GM21619 (cell line): Measurements from ENCODE around the gene TRIM25.
"Not testable (repeated sequence)": the region's sequence is repeated elsewhere in the genome, so short reads cannot be mapped to it uniquely, and the experiment has no call there.

Experiments
- ATAC-seq: cut with Tn5 transposase; IDR thresholded peaks from one replicate; pipeline ENCODE4 v1.9.1; 2021; ENCODE audit not compliant: unreplicated experiment

Gene TRIM25

GRCh38 chr17:56913867-56914580 is at the start of gene TRIM25:
TSS of gene TRIM25 (minus strand) at chr17:56914049. CDS start at chr17:56913988, 61 bp downstream.
- ATAC-seq: peak; percentile 67

- ATAC-seq: peak; percentile 97
Observed at GRCh38 chr17:56960596-56961538, 47.0 kb upstream of the TRIM25 start, which contains the start of gene COIL. TSS of gene COIL (minus strand) at chr17:56961050. CDS start at chr17:56961019, 31 bp downstream.

- ATAC-seq: no peak
Observed at GRCh38 chr17:56956992-56957391, 43.1 kb upstream of the TRIM25 start.

GRCh38 chr17:56949595-56949994 is 35.7 kb upstream of the TRIM25 start:
- ATAC-seq: no peak

GRCh38 chr17:56948491-56948890 is 34.6 kb upstream of the TRIM25 start:
- ATAC-seq: no peak

GRCh38 chr17:56947741-56948140 is 33.9 kb upstream of the TRIM25 start:
- no peak for ATAC-seq

- ATAC-seq: no peak
Observed at GRCh38 chr17:56945938-56946505, 32.2 kb upstream of the TRIM25 start.

- no peak for ATAC-seq
Observed at GRCh38 chr17:56943505-56944125, 29.8 kb upstream of the TRIM25 start.

GRCh38 chr17:56939869-56940484 is 26.1 kb upstream of the TRIM25 start:
- ATAC-seq: no peak

- ATAC-seq: not testable (repeated sequence)
Observed at GRCh38 chr17:56938206-56938605, 24.4 kb upstream of the TRIM25 start.

GRCh38 chr17:56937687-56938086 is 23.8 kb upstream of the TRIM25 start:
- ATAC-seq: no peak

GRCh38 chr17:56936697-56937322 is 23.0 kb upstream of the TRIM25 start:
- ATAC-seq: no peak

- no peak for ATAC-seq
Observed at GRCh38 chr17:56935461-56935860, 21.6 kb upstream of the TRIM25 start.

GRCh38 chr17:56934280-56934679 is 20.4 kb upstream of the TRIM25 start:
- ATAC-seq: no peak

- ATAC-seq: no peak
Observed at GRCh38 chr17:56933868-56934267, 20.0 kb upstream of the TRIM25 start.

GRCh38 chr17:56933151-56933745 is 19.4 kb upstream of the TRIM25 start:
- ATAC-seq: no peak

GRCh38 chr17:56930739-56931337 is 17.0 kb upstream of the TRIM25 start:
- no peak for ATAC-seq

GRCh38 chr17:56929362-56929969 is 15.6 kb upstream of the TRIM25 start:
- ATAC-seq: no peak

- ATAC-seq: no peak
Observed at GRCh38 chr17:56928586-56928985, 14.7 kb upstream of the TRIM25 start.
